Measurements from ENCODE around the gene IL13RA2. TPM values are rescaled to one million over a fixed set of nuclear protein-coding genes. Genes with fewer than 3 reads are reported as not detected.

Gene IL13RA2
- total RNA-seq, 2 donors from 2014 or later = not detected

Other genes with a start within 250 kb of the IL13RA2 start
- gene RBMXL3, start 171.8 kb upstream of the IL13RA2 start, total RNA-seq = not detected
- gene LRCH2, start 216.5 kb upstream of the IL13RA2 start, total RNA-seq = not detected

All from activated T-helper 17 cell treated with anti-CD3 and anti-CD28 coated beads, Interleukin-2, amount 50 U/mL, for 72 hours (primary cell).